ENCODE results near the gene RUNX3.

- TF ChIP-seq POLR2A (IDR thresholded peaks at IDR 0.05) (no peak), CTCF (IDR thresholded peaks at IDR 0.05) (no peak)
Observed at GRCh38 chr1:24946861-24947658, 17.0 kb upstream of the RUNX3 start.
